Measurements from ENCODE around the gene TCHHL1.
"Not testable (repeated sequence)": the region's sequence is repeated elsewhere in the genome, so short reads cannot be mapped to it uniquely, and the experiment has no call there.

TCHHL1 gene

GRCh38 chr1:152096931-152097330 is 8.1 kb upstream of the TCHHL1 start:
- DNase-seq (ENCODE audit: low read depth in 2 of 3, low spot score in 1 of 3), result no peak

- DNase-seq (ENCODE audit: low read depth in 2 of 3, low spot score in 1 of 3), result no peak
These were observed 2.1 kb downstream of the TCHHL1 start for GRCh38 chr1:152086760-152087159.

GRCh38 chr1:152084853-152085252 is 4.0 kb downstream of the TCHHL1 start:
- no peak for DNase-seq (ENCODE audit: low read depth in 2 of 3, low spot score in 1 of 3)

GRCh38 chr1:152081026-152081425 is 7.8 kb downstream of the TCHHL1 start:
- not testable (repeated sequence) for DNase-seq (ENCODE audit: low read depth in 2 of 3, low spot score in 1 of 3)

GRCh38 chr1:152080494-152080893 is 8.4 kb downstream of the TCHHL1 start:
- DNase-seq (ENCODE audit: low read depth in 2 of 3, low spot score in 1 of 3), result not testable (repeated sequence)

GRCh38 chr1:152078831-152079441 is 9.9 kb downstream of the TCHHL1 start:
- no peak for DNase-seq (ENCODE audit: low read depth in 2 of 3, low spot score in 1 of 3)

- no peak for DNase-seq (ENCODE audit: low read depth in 2 of 3, low spot score in 1 of 3)
These were observed 16.6 kb downstream of the TCHHL1 start for GRCh38 chr1:152072311-152072710.

GRCh38 chr1:152071123-152071522 is 17.7 kb downstream of the TCHHL1 start:
- no peak for DNase-seq (ENCODE audit: low read depth in 2 of 3, low spot score in 1 of 3)

GRCh38 chr1:152067929-152068328 is 20.9 kb downstream of the TCHHL1 start:
- DNase-seq (ENCODE audit: low read depth in 2 of 3, low spot score in 1 of 3), result no peak

GRCh38 chr1:152067150-152067549 is 21.7 kb downstream of the TCHHL1 start:
- no peak for DNase-seq (ENCODE audit: low read depth in 2 of 3, low spot score in 1 of 3)

GRCh38 chr1:152061952-152062351 is 26.9 kb downstream of the TCHHL1 start:
- no peak for DNase-seq (ENCODE audit: low read depth in 2 of 3, low spot score in 1 of 3)

GRCh38 chr1:152053375-152053774 is 35.5 kb downstream of the TCHHL1 start:
- no peak for DNase-seq (ENCODE audit: low read depth in 2 of 3, low spot score in 1 of 3)

- DNase-seq (ENCODE audit: low read depth in 2 of 3, low spot score in 1 of 3), result peak; percentile 71 to 87 (median 74)
These were observed 36.3 kb downstream of the TCHHL1 start for GRCh38 chr1:152052606-152053005.

- no peak for DNase-seq (ENCODE audit: low read depth in 2 of 3, low spot score in 1 of 3)
These were observed 37.8 kb downstream of the TCHHL1 start for GRCh38 chr1:152050886-152051675.

- DNase-seq (ENCODE audit: low read depth in 2 of 3, low spot score in 1 of 3), result no peak
These were observed 39.4 kb downstream of the TCHHL1 start for GRCh38 chr1:152049291-152050083.

- DNase-seq (ENCODE audit: low read depth in 2 of 3, low spot score in 1 of 3), result peak in 2 of 3 donors; percentile 45 to 50
These were observed 40.4 kb downstream of the TCHHL1 start for GRCh38 chr1:152048416-152049009.

- peak; percentile 79 to 85 (median 82) for DNase-seq (ENCODE audit: low read depth in 2 of 3, low spot score in 1 of 3)
These were observed 41.0 kb downstream of the TCHHL1 start for GRCh38 chr1:152047730-152048415.

GRCh38 chr1:152047413-152047729 is 41.5 kb downstream of the TCHHL1 start:
- no peak for DNase-seq (ENCODE audit: low read depth in 2 of 3, low spot score in 1 of 3)

- no peak for DNase-seq (ENCODE audit: low read depth in 2 of 3, low spot score in 1 of 3)
These were observed 44.5 kb downstream of the TCHHL1 start for GRCh38 chr1:152044386-152044785.

GRCh38 chr1:152043870-152044269 is 45.0 kb downstream of the TCHHL1 start:
- DNase-seq (ENCODE audit: low read depth in 2 of 3, low spot score in 1 of 3), result no peak

- no peak for DNase-seq (ENCODE audit: low read depth in 2 of 3, low spot score in 1 of 3)
These were observed 46.8 kb downstream of the TCHHL1 start for GRCh38 chr1:152042030-152042429.
